Naive thymus-derived CD8-positive, alpha-beta T cell (primary cell): ENCODE results near the gene SERP2. TPM values are rescaled to one million over a fixed set of nuclear protein-coding genes. Genes with fewer than 3 reads are reported as not detected.

Experiments
- ATAC-seq, 2 donors: fragments of 150-1000 bp; cut with Tn5 transposase in 1 of 2; sonication (Bioruptor Pico), chemical (Tn5 transposase) in 1 of 2; 1 replicate in 1 of 2; 2 replicates in 1 of 2; pipeline ENCODE4 v1.10.0; 2021; ENCODE audit warnings: mild to moderate bottlenecking in 2 of 2, moderate library complexity in 2 of 2
- POLR2A ChIA-PET: fragments of 350-600 bp; sonication (Branson Sonifier 250); formaldehyde crosslinking; loops from one replicate; lab custom pipeline; 2021; ENCODE audit warnings: antibody characterized with exemption; lab: Charles Lee
- DNase-seq, 10 donors: peaks; one replicate each; pipeline versions ENCODE4 v3.0.0 to v3.0.0-alpha.2; 2020 to 2022
- H3K27ac Mint-ChIP-seq, 10 donors: one replicate each; pipeline ENCODE4 v1.8.0; 2020 to 2022; ENCODE audit warnings: mild to moderate bottlenecking in 10 of 10, mixed read lengths in 10 of 10, moderate library complexity in 4 of 10, inconsistent platforms in 1 of 10
- H3K27me3 Mint-ChIP-seq, 5 donors: one replicate each; pipeline ENCODE4 v1.8.0; 2021 to 2022; ENCODE audit warnings: mixed read lengths in 5 of 5
- H3K36me3 Mint-ChIP-seq, 3 donors: one replicate each; pipeline ENCODE4 v1.8.0; 2020 to 2022; ENCODE audit warnings: mixed read lengths in 3 of 3, mild to moderate bottlenecking in 2 of 3, inconsistent platforms in 1 of 3
- H3K4me1 Mint-ChIP-seq, 4 donors: one replicate each; pipeline ENCODE4 v1.8.0; 2021 to 2022; ENCODE audit warnings: mixed read lengths in 4 of 4
- H3K4me3 Mint-ChIP-seq, 10 donors: one replicate each; pipeline ENCODE4 v1.8.0; 2020 to 2022; ENCODE audit warnings: mild to moderate bottlenecking in 10 of 10, mixed read lengths in 10 of 10, moderate library complexity in 6 of 10, inconsistent platforms in 1 of 10
- H3K9me3 Mint-ChIP-seq, 9 donors: one replicate each; pipeline ENCODE4 v1.8.0; 2020 to 2022; ENCODE audit warnings: mixed read lengths in 9 of 9, mild to moderate bottlenecking in 3 of 9, inconsistent platforms in 1 of 9, moderate library complexity in 1 of 9
- polyA plus RNA-seq, 3 donors: library from polyadenylated mRNA; unstranded; fragments of 300-500 nt; fragmentation: Illumina TruSeq; gene quantifications; one replicate each; pipeline ENCODE4 v1.2.3, GENCODE V29; 2021
- total RNA-seq, 8 experiments: library from RNA in 2 of 8; stranded (reverse) in 2 of 8; gene quantifications; one replicate each; pipeline ENCODE4 v1.2.3 and lab custom pipeline; 2021 to 2026

Gene SERP2
- total and polyA plus RNA-seq, 5 experiments from 2014 or later = 0.34 to 0.49 TPM; not detected in 3

- POLR2A ChIA-PET = no interaction called here
- peaks cover 0 to 14% (median 9%) of the 10 kb centered on the region in 4 donors for H3K4me1 Mint-ChIP-seq
- no peaks in the 10 kb centered on the region for H3K36me3 Mint-ChIP-seq
- DNase-seq (no peak), ATAC-seq (no peak)
- no peak overlapping the region for H3K27ac Mint-ChIP-seq
- no peak overlapping the region for H3K4me3 Mint-ChIP-seq
- no peaks in the 10 kb centered on the region for H3K9me3 Mint-ChIP-seq
- H3K27me3 Mint-ChIP-seq = peaks cover 2 to 8% (median 4%) of the 10 kb centered on the region in 5 donors
Measured at GRCh38 chr13:44409595-44409994, 36.0 kb downstream of the SERP2 start.

DNA sequence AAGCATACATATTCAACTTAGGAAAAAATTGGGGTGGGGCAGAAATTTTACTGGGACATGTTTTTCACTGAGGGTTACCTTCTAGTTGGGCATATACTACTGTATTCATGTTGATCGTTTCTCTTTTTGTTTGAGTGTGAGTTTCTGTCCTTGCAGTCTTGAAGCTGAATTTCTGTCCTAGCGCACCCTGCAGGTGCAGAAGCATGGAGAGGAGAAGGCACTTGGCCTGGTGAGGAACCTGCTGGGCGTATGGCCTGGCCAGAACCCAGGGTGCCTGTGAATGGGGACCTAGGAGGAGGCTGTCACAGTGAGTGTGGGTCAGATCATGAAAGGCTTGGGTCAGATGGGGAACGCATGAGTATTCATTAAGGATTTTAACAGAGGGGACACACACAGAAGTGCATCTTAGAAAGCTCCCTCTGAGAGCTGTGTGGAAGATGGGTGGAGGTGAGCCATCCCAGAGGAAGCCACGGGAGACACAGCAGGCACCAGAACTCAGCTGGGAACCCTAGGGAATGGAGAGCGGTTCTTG, 36.8 kb downstream of the SERP2 start:
- Mint-ChIP-seq H3K4me1 (peaks cover 0 to 14% (median 9%) of the 10 kb centered on the region in 4 donors), H3K36me3 (no peaks in the 10 kb centered on the region), H3K4me3 (no peak overlapping the region), H3K9me3 (no peaks in the 10 kb centered on the region), H3K27me3 (peaks cover 2 to 7% (median 3%) of the 10 kb centered on the region in 5 donors), H3K27ac (no peak overlapping the region)
- DNase-seq (no peak), ATAC-seq (no peak)
- POLR2A ChIA-PET = no interaction called here

- Mint-ChIP-seq H3K27me3 (peaks cover 0 to 3% (median 2%) of the 10 kb centered on the region in 5 donors), H3K9me3 (no peaks in the 10 kb centered on the region), H3K4me3 (no peak overlapping the region), H3K4me1 (peaks cover 0 to 14% (median 9%) of the 10 kb centered on the region in 4 donors), H3K27ac (peak overlapping the region in 2 of 10 donors; percentile 56 to 78), H3K36me3 (no peaks in the 10 kb centered on the region)
- POLR2A ChIA-PET = no interaction called here
- no peak for ATAC-seq
- DNase-seq = no peak
Measured at GRCh38 chr13:44411841-44412240, 38.2 kb downstream of the SERP2 start.

DNA sequence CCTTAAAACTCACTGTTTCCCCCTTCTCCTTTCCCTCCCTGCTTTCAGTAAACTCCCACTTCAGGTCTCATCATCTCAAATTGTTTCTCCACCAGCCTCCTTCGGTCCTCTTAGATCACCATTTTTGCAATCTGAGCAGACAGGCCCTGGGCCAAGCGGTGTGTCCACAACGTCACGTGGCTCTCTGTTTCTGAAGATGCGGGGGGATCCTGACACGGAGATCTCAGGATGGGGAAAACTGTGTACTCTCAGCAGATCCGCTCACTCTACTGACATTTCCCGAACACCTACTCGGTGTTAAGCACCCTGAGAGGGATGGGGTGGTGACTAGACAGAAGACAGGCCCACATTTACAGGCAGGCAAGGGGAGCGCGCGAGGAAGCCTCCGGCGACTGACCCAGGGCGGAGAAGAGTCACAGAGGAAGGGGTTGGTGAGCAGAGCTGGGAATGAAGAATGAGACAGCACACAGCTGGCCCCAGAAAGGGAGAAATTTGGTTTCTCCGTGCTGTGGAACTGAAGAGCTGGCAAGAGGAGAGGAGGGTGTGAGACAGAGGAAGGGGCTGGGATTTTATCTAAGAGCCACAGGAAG, 38.8 kb downstream of the SERP2 start:
- Mint-ChIP-seq H3K4me3 (no peak overlapping the region), H3K27me3 (peaks cover 0 to 3% (median 0%) of the 10 kb centered on the region in 5 donors), H3K4me1 (peaks cover 0 to 14% (median 9%) of the 10 kb centered on the region in 4 donors), H3K9me3 (no peaks in the 10 kb centered on the region), H3K36me3 (no peaks in the 10 kb centered on the region), H3K27ac (peak overlapping the region in 2 of 10 donors; percentile 18 to 78)
- ATAC-seq (no peak), DNase-seq (no peak)
- POLR2A ChIA-PET = interaction anchor here (0.8 kb wide), 1 partner anchor 16 kb away, joined by 3 read pairs; no protein-coding TSS in a partner anchor

GRCh38 chr13:44413095-44413494, 39.5 kb downstream of the SERP2 start:
- Mint-ChIP-seq H3K27me3 (peaks cover 0 to 3% (median 0%) of the 10 kb centered on the region in 5 donors), H3K36me3 (no peaks in the 10 kb centered on the region), H3K4me3 (no peak overlapping the region), H3K9me3 (no peaks in the 10 kb centered on the region), H3K4me1 (peaks cover under 1 to 14% (median 9%) of the 10 kb centered on the region in 4 donors), H3K27ac (no peak overlapping the region)
- POLR2A ChIA-PET = no interaction called here
- DNase-seq = no peak
- no peak for ATAC-seq

DNA sequence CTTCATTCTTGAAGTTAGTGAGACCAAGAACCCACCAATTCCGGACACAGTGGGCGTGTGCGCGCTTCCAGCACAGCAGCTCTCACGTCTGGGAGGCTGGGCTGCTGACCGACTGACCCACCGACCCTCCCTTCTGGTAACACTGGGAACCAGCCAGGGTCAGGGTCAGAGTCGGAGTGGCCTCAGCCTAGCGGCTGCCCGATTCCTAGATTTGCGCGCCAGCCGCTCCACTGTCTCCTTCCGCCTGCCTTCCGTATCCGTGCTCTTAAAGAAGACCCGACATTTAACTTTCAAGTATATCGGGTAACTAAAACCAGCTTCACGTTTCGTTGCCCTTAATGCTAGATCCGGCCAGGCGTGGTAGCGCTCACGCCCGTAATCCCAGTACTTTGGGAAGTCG, 41.1 kb downstream of the SERP2 start:
- Mint-ChIP-seq H3K27ac (peak overlapping the region in 1 of 10 donors; percentile 79), H3K4me3 (peak overlapping the region in 2 of 10 donors; percentile 69 to 78), H3K36me3 (no peaks in the 10 kb centered on the region), H3K27me3 (peaks cover 0 to 3% (median 0%) of the 10 kb centered on the region in 5 donors), H3K4me1 (peaks cover 3 to 14% (median 9%) of the 10 kb centered on the region in 4 donors), H3K9me3 (no peaks in the 10 kb centered on the region)
- DNase-seq = no peak
- POLR2A ChIA-PET = no interaction called here
- ATAC-seq = peak in 1 of 2 donors; percentile 28

DNA sequence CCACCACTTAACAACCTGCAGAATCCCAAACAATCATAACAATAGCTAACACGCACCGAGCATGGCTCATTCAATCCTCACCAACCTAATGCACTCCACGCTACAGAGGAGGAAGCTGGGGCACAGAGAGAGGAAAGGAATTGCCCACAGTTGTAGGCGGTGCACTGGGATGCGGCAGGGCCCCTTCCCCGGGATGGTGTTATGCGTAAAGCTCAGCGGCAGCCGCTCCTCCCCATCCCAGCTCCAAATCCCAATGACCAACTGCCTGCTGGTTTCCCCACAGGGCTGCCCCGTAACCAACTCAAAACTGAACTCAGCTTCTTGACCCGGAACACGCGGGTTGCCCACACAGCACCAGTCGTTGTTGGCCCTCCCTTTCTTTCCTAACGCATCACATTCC, 42.2 kb downstream of the SERP2 start:
- POLR2A ChIA-PET = interaction anchor here (0.6 kb wide), 1 partner anchor 35 kb away, joined by 5 read pairs; no protein-coding TSS in a partner anchor
- Mint-ChIP-seq H3K36me3 (no peaks in the 10 kb centered on the region), H3K27ac (peak overlapping the region in 2 of 10 donors; percentile 12 to 45), H3K9me3 (no peaks in the 10 kb centered on the region), H3K4me3 (peak overlapping the region in 2 of 10 donors; percentile 8 to 74), H3K27me3 (peaks cover 0 to 3% (median 0%) of the 10 kb centered on the region in 5 donors), H3K4me1 (peaks cover 3 to 14% (median 7%) of the 10 kb centered on the region in 4 donors)
- no peak for ATAC-seq
- DNase-seq = no peak

DNA sequence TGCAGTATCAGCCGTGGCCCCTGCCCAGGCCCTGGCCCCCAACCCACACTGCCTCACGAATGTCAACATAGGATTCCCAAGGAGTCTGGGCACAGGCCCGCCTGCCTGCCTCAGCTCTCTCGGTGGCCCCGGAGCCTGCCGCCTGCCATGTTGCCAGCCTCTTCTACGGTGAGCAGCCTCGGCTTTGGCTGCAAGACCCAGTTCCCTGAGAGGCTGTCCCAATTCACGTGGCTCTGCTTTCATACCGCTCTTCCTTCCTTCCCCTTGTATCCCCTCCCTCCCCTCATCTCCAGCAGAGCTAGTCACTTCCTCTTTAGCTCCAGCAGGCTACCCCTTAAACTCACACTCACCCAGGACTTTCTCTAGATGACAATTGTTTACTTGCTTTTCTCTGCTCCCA, 42.7 kb downstream of the SERP2 start:
- H3K4me3 Mint-ChIP-seq = peak overlapping the region in 1 of 10 donors; percentile 74
- POLR2A ChIA-PET = interaction anchor here (0.6 kb wide), 1 partner anchor 36 kb away, joined by 5 read pairs; no protein-coding TSS in a partner anchor
- no peak for DNase-seq
- no peaks in the 10 kb centered on the region for H3K9me3 Mint-ChIP-seq
- H3K4me1 Mint-ChIP-seq = peaks cover 3 to 14% (median 7%) of the 10 kb centered on the region in 4 donors
- no peak for ATAC-seq
- H3K27ac Mint-ChIP-seq = peak overlapping the region in 2 of 10 donors; percentile 12 to 45
- no peaks in the 10 kb centered on the region for H3K36me3 Mint-ChIP-seq
- H3K27me3 Mint-ChIP-seq = peaks cover 0 to 6% (median 0%) of the 10 kb centered on the region in 5 donors

DNA sequence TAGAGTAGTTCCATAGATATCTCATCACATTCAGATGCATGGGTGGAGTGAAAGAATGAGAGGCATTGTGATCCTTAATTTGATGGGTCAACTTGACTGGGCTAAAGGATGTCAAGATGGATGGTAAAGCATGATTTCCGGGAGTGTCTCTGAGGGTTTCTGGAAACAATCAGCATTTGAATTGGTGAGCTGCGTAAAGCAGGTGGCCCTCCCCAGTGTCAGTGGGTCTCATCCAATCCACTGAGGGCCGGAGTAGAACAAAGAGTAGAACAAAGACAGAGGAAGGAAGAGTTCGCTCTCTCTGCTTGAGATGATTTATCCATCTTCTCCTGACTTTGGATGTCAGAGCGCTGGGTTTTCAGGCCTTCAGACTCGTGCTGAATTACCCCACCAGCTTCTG, 43.1 kb downstream of the SERP2 start:
- H3K27ac Mint-ChIP-seq = no peak overlapping the region
- DNase-seq (no peak), ATAC-seq (no peak)
- no peaks in the 10 kb centered on the region for H3K36me3 Mint-ChIP-seq
- POLR2A ChIA-PET = no interaction called here
- H3K4me1 Mint-ChIP-seq = peaks cover 3 to 13% (median 7%) of the 10 kb centered on the region in 4 donors
- H3K9me3 Mint-ChIP-seq = no peaks in the 10 kb centered on the region
- no peak overlapping the region for H3K4me3 Mint-ChIP-seq
- peaks cover 0 to 8% (median 1%) of the 10 kb centered on the region in 5 donors for H3K27me3 Mint-ChIP-seq

GRCh38 chr13:44417446-44417845, 43.8 kb downstream of the SERP2 start:
- Mint-ChIP-seq H3K4me1 (peaks cover 0 to 6% (median 3%) of the 10 kb centered on the region in 4 donors), H3K27ac (no peak overlapping the region), H3K9me3 (no peaks in the 10 kb centered on the region), H3K36me3 (no peaks in the 10 kb centered on the region), H3K27me3 (peaks cover 3 to 15% (median 4%) of the 10 kb centered on the region in 5 donors), H3K4me3 (no peak overlapping the region)
- POLR2A ChIA-PET = no interaction called here
- ATAC-seq = no peak
- no peak for DNase-seq

DNA sequence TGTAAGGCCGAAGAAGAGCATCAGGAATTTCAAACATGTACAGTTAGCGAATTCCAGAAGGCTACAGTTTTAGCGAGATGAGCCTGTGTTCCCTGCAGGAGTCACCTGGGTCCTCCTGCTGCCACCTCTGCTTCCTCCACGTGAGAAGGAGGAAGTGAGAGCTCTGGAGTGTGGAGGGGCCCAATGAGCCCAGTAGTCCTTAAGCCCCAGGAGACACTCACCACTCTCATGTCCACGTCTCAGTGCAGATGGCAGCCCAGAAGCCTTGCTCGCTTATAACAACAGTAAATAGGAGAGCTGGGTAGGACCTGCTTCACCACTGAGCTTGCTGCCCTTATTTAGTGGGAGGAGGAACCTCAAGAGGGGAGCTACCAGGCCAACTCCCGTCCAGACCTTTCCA, 44.3 kb downstream of the SERP2 start:
- Mint-ChIP-seq H3K36me3 (no peaks in the 10 kb centered on the region), H3K9me3 (no peaks in the 10 kb centered on the region), H3K27me3 (peaks cover 4 to 19% (median 7%) of the 10 kb centered on the region in 5 donors), H3K4me3 (no peak overlapping the region), H3K4me1 (peaks cover 0 to 3% (median 1%) of the 10 kb centered on the region in 4 donors), H3K27ac (no peak overlapping the region)
- POLR2A ChIA-PET = no interaction called here
- ATAC-seq = no peak
- DNase-seq = no peak

DNA sequence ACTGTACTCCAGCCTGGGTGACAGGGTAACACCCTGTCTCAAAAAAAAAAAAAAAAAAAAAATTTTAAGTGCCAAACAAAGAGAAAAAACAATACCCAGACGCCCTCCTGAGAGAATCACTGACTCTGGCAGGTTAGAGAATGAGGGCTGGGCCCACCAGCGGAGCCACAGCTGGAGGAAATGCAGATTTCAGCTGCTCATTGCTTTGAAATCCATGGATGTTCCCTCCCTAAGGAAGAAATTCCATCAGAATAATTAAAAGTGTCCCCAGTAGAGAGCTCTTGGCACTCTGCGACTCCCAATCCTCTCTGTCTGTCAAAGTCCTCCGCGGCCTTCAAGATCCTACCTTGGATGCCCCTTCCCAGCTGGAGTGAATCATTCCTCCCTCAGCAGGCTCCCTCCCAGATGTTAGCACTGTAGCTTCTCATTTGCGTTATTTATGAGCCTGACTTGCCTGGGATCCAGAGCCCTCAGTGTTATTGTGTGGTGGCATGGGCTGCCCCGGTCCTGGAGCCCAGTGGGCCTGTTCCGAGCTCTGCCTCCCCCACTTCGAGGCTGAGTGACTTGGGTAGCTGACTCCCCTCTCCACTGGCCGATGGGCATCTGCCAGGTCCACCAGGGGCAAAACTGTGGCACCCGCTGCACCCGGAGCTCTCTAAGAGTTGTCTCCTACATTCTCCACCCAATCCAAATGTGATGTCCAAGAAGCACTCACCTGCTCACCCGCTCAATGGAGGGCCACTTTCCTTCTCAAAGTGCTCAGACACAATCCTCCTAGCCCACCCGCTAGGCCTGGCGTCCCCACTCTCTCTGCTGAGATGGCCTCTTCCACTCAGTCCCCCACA, 47.0 kb downstream of the SERP2 start:
- no peak for DNase-seq
- POLR2A ChIA-PET = no interaction called here
- H3K27me3 Mint-ChIP-seq = peaks cover 6 to 36% (median 17%) of the 10 kb centered on the region in 5 donors
- no peak for ATAC-seq
- no peaks in the 10 kb centered on the region for H3K36me3 Mint-ChIP-seq
- no peak overlapping the region for H3K27ac Mint-ChIP-seq
- H3K9me3 Mint-ChIP-seq = no peaks in the 10 kb centered on the region
- H3K4me1 Mint-ChIP-seq = peaks cover 0 to 5% (median 0%) of the 10 kb centered on the region in 4 donors
- H3K4me3 Mint-ChIP-seq = no peak overlapping the region
